Activated naive CD4-positive, alpha-beta T cell treated with Interleukin-2 at 50 U/mL for 16 hours (primary cell): Measurements from ENCODE around the gene TSPOAP1.

ENCODE experiments used
- DNase-seq: peaks from one replicate; pipeline ENCODE4 v3.0.0-alpha.2; 2020

Gene TSPOAP1

GRCh38 chr17:58315281-58315711, 13.3 kb downstream of the TSPOAP1 start:
- no peak for DNase-seq

GRCh38 chr17:58314706-58315015, 13.9 kb downstream of the TSPOAP1 start:
- DNase-seq: no peak

GRCh38 chr17:58313815-58314705, 14.5 kb downstream of the TSPOAP1 start:
- DNase-seq: no peak

- DNase-seq: no peak
Measured at GRCh38 chr17:58312829-58313228, 15.8 kb downstream of the TSPOAP1 start.

- no peak for DNase-seq
Measured at GRCh38 chr17:58312021-58312630, 16.5 kb downstream of the TSPOAP1 start.

GRCh38 chr17:58311429-58311894, 17.1 kb downstream of the TSPOAP1 start:
- DNase-seq: no peak

GRCh38 chr17:58310511-58311428, 17.8 kb downstream of the TSPOAP1 start:
- no peak for DNase-seq

GRCh38 chr17:58309918-58310259, 18.7 kb downstream of the TSPOAP1 start:
- no peak for DNase-seq

GRCh38 chr17:58308985-58309917, 19.3 kb downstream of the TSPOAP1 start:
- no peak for DNase-seq

GRCh38 chr17:58308173-58308984, 20.2 kb downstream of the TSPOAP1 start:
- DNase-seq: no peak

- DNase-seq: no peak
Measured at GRCh38 chr17:58307468-58308172, 21.0 kb downstream of the TSPOAP1 start.

- DNase-seq: no peak
Measured at GRCh38 chr17:58306131-58306951, 22.3 kb downstream of the TSPOAP1 start.

- DNase-seq: no peak
Measured at GRCh38 chr17:58305626-58306025, 23.0 kb downstream of the TSPOAP1 start.

GRCh38 chr17:58304750-58305486, 23.7 kb downstream of the TSPOAP1 start:
- no peak for DNase-seq

GRCh38 chr17:58303971-58304749, 24.4 kb downstream of the TSPOAP1 start:
- DNase-seq: peak; percentile 64

GRCh38 chr17:58302919-58303585, 25.5 kb downstream of the TSPOAP1 start:
- no peak for DNase-seq

- DNase-seq: no peak
Measured at GRCh38 chr17:58302171-58302918, 26.2 kb downstream of the TSPOAP1 start.
